Small intestine (tissue), 7 donors: ENCODE results near the gene RAD51B. TPM values are rescaled to one million over a fixed set of nuclear protein-coding genes. Genes with fewer than 3 reads are reported as not detected.

Experiments used
- DNase-seq, 2 donors: peaks; one replicate each; pipeline versions ENCODE4 v3.0.0 to v3.0.0-alpha.2; 2013
- FAIRE-seq: peaks from 2 replicates; lab custom pipeline; 2012; peaks lifted over from hg19 to GRCh38; lab: Jason Lieb, UNC
- H3K27ac ChIP-seq, 3 donors: one replicate each; pipeline ENCODE4 v1.5.1; 2013; ENCODE audit warnings: low read length in 2 of 3, mild to moderate bottlenecking in 2 of 3, control low read depth in 1 of 3, inconsistent platforms in 1 of 3, low read depth in 1 of 3, moderate library complexity in 1 of 3
- H3K27me3 ChIP-seq, 3 donors: one replicate each; pipeline ENCODE4 v1.6.1; 2013; ENCODE audit warnings: low read length in 3 of 3, inconsistent platforms in 1 of 3; ENCODE audit not compliant: control insufficient read depth in 3 of 3, insufficient read depth in 3 of 3
- H3K36me3 ChIP-seq, 3 donors: one replicate each; pipeline ENCODE4 v1.6.1; 2013; ENCODE audit warnings: low read length in 3 of 3, inconsistent platforms in 1 of 3, low read depth in 1 of 3, mild to moderate bottlenecking in 1 of 3, moderate library complexity in 1 of 3; ENCODE audit not compliant: control insufficient read depth in 3 of 3, insufficient read depth in 2 of 3
- H3K4me1 ChIP-seq, 3 donors: one replicate each; pipeline ENCODE4 v1.6.1; 2013; ENCODE audit warnings: low read length in 2 of 3, inconsistent platforms in 1 of 3, low read depth in 1 of 3, mild to moderate bottlenecking in 1 of 3, moderate library complexity in 1 of 3; ENCODE audit not compliant: control insufficient read depth in 3 of 3, insufficient read depth in 2 of 3
- H3K4me3 ChIP-seq, 3 donors: one replicate each; pipeline ENCODE4 v1.5.1; 2013; ENCODE audit warnings: low read length in 3 of 3, control low read depth in 1 of 3, inconsistent platforms in 1 of 3, low read depth in 1 of 3, mild to moderate bottlenecking in 1 of 3, moderate library complexity in 1 of 3
- H3K9me3 ChIP-seq, 2 donors: one replicate each; pipeline ENCODE4 v1.6.1; 2013; ENCODE audit warnings: low read depth in 1 of 2, low read length in 1 of 2; ENCODE audit not compliant: control insufficient read depth in 2 of 2, insufficient read depth in 1 of 2
- WGBS, 3 donors: extraction: QIAGEN DNeasy Blood & Tissue Kit; methylation state at CpG; one replicate each; pipeline ENCODE4 v1.1.7; 2013; 5-methylcytosine and 5-hydroxymethylcytosine counted together
- polyA plus RNA-seq, 4 donors: library from polyadenylated mRNA; stranded (reverse) in 3 of 4; unstranded in 1 of 4; fragments of 200-250 nt in 3 of 4; fragments of 120-200 nt in 1 of 4; gene quantifications; one replicate each; pipeline versions ENCODE4 v1.2.1 to v1.2.3, GENCODE V29; 2013
- donor health status: healthy with polysubstance abuse.
- donor health status: control.
- donor health status: control.
- donor health status: Bipolar disorder and iron deficiency.
- donor health status: healthy.

The RAD51B gene
- polyA plus RNA-seq, 4 donors = 1.1 to 9.0 (median 4.1) TPM

DNA sequence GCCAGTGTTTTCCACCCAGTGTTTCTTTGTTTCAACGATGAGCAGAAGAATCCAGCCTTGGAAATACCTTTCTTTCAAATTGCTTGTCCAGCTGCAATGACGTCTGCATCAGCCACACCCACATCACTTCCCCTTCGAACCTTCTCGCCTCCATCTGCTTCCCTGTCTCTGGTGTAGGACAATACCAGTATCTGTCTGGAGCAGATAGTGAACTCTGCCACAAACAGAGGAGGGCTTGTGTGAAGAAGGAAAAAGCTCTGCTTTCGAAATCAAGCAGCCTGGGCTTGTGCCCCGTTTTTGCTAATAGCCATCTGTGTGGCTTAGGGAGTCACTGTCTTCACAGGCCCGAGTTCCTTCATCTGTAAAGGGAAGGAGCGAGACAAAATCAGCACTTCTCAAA, 557.9 kb downstream of the RAD51B start:
- Histone ChIP-seq H3K27ac (peak overlapping the region in 2 of 3 donors; percentile 62 to 89), H3K4me3 (no peak overlapping the region), H3K36me3 (no peaks in the 10 kb centered on the region), H3K9me3 (no peaks in the 10 kb centered on the region), H3K4me1 (peaks cover 0 to 13% (median 12%) of the 10 kb centered on the region in 3 donors), H3K27me3 (no peaks in the 10 kb centered on the region)
- FAIRE-seq (no peak), DNase-seq (peak; percentile 59 to 72)
- 24 to 29% (median 27%) methylated on average over 8 of the region's 8 CpGs for WGBS, 3 donors

DNA sequence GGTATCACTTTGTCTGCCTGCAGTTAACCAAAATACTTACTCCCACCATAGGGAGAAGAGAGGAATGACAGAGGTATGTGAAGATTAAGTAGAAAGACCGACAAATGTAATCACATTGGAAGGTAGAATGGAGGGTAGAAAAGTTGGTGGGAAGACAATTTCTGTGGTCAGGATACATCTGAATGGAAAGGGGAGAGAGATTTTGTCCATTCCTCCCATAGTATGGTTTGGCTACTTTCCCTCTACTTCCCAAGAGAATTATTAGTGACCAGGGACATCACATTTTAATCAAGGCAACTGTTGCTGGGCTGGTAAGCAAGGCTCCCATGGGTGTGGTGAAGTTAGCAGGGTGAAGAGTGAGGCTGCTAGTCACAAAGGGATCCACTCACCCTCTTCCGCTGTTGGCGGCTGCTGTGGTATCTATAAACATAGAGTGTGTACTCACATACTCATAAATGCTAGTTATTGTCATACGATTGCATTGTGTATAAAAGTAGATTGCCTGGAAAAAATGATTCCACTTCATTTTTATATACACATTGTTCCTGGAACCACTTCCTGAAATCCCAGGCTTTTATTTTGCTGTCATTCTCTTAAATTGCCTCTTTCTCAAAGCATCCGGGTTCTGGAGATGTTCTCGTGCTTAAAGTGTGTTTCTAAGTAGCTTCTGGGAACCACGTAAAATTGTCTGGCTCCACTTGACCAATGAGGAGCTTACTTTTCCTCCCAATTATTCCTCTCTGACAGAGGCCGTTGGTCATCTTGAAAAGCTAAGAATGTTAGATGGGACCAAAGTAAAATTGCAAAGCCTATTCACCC, 560.1 kb downstream of the RAD51B start:
- no peaks in the 10 kb centered on the region for H3K36me3 ChIP-seq
- H3K9me3 ChIP-seq = no peaks in the 10 kb centered on the region
- WGBS, 3 donors = 64 to 90% (median 83%) methylated on average over 8 of the region's 8 CpGs
- no peaks in the 10 kb centered on the region for H3K27me3 ChIP-seq
- peak overlapping the region in 2 of 3 donors; percentile 29 to 59 for H3K27ac ChIP-seq
- H3K4me1 ChIP-seq = peaks cover 0 to 19% (median 12%) of the 10 kb centered on the region in 3 donors
- FAIRE-seq (no peak), DNase-seq (no peak)
- H3K4me3 ChIP-seq = no peak overlapping the region

DNA sequence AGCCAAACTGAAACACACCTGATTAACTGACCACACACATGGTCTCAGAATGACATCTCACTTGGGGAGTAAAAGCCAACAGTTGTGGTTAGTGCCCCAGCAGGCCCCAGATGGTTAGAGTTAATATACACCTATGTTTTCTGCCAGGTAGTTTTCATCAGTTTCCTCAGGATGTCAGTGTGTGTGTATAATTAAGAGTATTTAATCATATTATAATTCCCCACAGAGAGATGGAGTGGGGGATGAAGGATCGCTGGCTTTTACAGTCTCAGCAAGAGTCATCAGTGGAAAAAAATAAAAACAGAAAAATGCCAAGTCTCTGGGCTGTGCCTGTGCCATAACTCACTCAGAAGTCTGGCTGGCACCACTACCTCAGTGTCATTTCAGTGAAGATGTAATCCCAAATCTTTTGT, 560.8 kb downstream of the RAD51B start:
- no peaks in the 10 kb centered on the region for H3K27me3 ChIP-seq
- 75 to 89% (median 84%) methylated on average over 1 of the region's 1 CpG for WGBS, 3 donors
- H3K4me3 ChIP-seq = no peak overlapping the region
- H3K36me3 ChIP-seq = no peaks in the 10 kb centered on the region
- no peak for FAIRE-seq
- no peak for DNase-seq
- peak overlapping the region in 1 of 3 donors; percentile 41 for H3K27ac ChIP-seq
- no peaks in the 10 kb centered on the region for H3K9me3 ChIP-seq
- H3K4me1 ChIP-seq = peaks cover 0 to 23% (median 12%) of the 10 kb centered on the region in 3 donors

DNA sequence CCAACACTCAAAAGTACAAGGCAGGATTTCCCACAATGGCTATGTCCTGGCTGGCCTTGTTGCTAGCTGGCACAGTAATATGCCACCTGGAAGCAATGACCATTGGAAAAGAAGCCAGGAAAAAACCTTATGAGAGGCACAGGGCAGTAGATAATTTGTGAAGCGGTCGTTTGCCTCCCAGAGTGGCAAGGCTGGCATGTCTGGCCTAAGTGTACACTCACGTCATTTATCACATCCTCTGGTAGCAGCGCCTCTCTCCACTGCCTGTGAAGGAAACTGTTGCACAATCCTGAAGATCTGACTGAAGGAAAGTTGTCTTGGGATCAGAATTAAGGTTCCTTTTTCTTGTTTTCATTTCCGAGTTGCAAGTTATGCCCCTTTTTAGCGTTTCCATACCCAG, 564.8 kb downstream of the RAD51B start:
- FAIRE-seq = no peak
- WGBS, 3 donors = 59 to 78% (median 74%) methylated on average over 6 of the region's 6 CpGs
- DNase-seq = no peak
- H3K27ac ChIP-seq = peak overlapping the region in 2 of 3 donors; percentile 42 to 83
- no peaks in the 10 kb centered on the region for H3K27me3 ChIP-seq
- H3K4me1 ChIP-seq = peaks cover 0 to 12% (median 1%) of the 10 kb centered on the region in 3 donors
- no peak overlapping the region for H3K4me3 ChIP-seq
- H3K36me3 ChIP-seq = no peaks in the 10 kb centered on the region
- no peaks in the 10 kb centered on the region for H3K9me3 ChIP-seq

DNA sequence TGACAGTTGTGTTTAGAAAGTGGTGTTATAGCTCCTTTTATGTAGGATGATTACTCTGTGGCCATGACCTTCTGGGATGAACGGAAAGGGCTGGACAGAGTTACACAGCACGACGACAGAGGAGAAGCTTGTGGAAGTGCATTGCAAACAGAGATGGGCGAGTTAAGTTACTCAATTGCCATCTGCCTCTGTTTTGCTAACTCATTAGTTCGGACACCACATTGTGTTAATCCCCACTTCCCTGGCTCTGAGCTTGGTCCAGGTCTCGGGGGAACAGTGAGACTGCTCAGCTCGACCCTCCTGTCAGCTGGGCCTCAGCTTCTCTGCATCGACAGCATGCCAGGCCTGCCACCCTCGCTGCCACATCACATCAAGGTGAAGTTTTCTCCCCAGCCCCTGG, 565.3 kb downstream of the RAD51B start:
- no peaks in the 10 kb centered on the region for H3K9me3 ChIP-seq
- no peaks in the 10 kb centered on the region for H3K27me3 ChIP-seq
- H3K36me3 ChIP-seq = no peaks in the 10 kb centered on the region
- FAIRE-seq (no peak), DNase-seq (no peak)
- WGBS, 3 donors = 76 to 91% (median 88%) methylated on average over 9 of the region's 9 CpGs
- peak overlapping the region in 2 of 3 donors; percentile 2 to 63 for H3K27ac ChIP-seq
- H3K4me3 ChIP-seq = no peak overlapping the region
- H3K4me1 ChIP-seq = peaks cover 0 to 10% (median 0%) of the 10 kb centered on the region in 3 donors

DNA sequence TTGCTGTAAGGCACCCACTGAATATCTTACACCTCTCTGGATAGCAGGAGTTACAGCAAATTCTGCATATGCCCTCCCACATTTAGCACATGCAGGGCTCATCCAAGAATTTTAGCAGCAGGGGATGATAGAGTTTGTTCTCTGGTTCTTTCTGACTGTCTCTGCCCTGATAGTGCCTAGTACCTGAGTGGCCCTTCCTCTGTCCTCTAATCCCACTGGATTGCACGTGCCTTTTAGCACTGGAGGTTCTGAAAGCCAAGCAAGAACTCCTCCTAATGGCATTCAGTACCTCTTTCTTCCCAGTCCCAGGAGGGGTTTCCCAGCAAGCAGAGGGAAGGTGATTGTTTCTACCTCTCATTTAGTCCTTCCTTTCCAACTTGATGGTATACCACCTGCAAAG, 566.9 kb downstream of the RAD51B start:
- 56 to 74% (median 67%) methylated on average over 1 of the region's 1 CpG for WGBS, 3 donors
- H3K36me3 ChIP-seq = no peaks in the 10 kb centered on the region
- FAIRE-seq (no peak), DNase-seq (no peak)
- no peak overlapping the region for H3K4me3 ChIP-seq
- no peaks in the 10 kb centered on the region for H3K9me3 ChIP-seq
- H3K4me1 ChIP-seq = peaks cover 0 to 13% (median 3%) of the 10 kb centered on the region in 3 donors
- H3K27me3 ChIP-seq = no peaks in the 10 kb centered on the region
- H3K27ac ChIP-seq = no peak overlapping the region

DNA sequence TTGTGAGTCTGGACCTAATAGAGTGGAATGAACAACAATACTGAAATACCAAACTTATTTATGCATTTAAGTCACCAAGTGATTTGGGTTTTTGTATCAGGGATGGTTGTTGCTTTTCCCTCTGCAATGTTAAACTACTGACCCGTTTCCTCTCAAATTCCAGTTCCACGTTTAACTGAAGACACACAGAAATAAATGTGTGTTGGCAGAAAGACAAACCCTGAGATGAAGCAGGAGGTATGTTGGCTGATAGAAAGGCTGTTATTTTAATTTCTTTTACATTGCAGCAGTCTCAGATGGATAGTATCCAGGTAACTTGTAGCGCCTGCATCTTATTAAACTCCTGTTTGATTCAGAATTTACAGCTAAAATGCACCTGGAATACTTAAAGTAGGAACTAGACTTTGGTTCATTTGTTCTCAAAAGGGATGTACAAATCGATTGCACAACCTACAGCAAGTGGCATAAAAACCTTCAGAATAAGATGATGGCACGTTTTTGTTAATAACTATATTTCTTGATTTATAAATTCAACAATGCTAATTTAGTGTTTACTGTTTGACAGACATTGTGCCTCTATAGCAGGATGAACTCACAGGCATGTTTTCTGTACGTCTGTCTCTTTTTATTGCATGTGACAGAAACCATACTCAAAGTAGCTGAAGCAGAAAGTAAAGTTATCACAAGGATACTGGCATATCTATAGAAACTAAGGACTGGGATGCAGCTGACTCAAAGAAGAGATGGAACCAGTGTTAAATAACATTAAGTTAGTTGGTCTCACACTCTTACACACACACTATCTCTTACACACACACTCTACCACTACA, 567.6 kb downstream of the RAD51B start:
- no peak overlapping the region for H3K27ac ChIP-seq

DNA sequence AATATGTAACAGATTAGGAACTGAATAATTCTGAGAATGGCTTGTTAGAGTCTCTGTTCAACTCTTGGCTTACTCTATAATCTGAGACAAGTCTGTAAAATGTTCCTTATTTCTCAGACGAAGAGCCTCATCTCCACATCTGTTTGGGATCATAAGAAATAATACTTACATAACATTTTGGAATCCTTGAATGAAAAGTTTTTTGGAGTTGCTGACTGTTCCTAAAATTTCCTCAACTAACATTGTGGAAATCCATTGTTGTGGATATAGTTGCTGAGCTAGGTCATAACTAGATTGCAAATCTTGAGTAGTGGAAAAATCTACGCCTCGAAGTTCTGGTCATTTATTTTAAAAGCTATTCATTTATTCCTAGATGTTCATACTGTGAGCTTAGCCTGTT, 570.4 kb downstream of the RAD51B start:
- DNase-seq (no peak), FAIRE-seq (no peak)
- peak overlapping the region in 1 of 3 donors; percentile 59 for H3K27ac ChIP-seq
- H3K9me3 ChIP-seq = no peaks in the 10 kb centered on the region
- H3K4me1 ChIP-seq = peaks cover 0 to 35% (median 11%) of the 10 kb centered on the region in 3 donors
- no peaks in the 10 kb centered on the region for H3K36me3 ChIP-seq
- H3K27me3 ChIP-seq = no peaks in the 10 kb centered on the region
- 78 to 96% (median 92%) methylated on average over 3 of the region's 3 CpGs for WGBS, 3 donors
- no peak overlapping the region for H3K4me3 ChIP-seq

More for the DNA sequence above, 567.6 kb downstream of the RAD51B start:
- DNase-seq = no peak
- no peak for FAIRE-seq
- H3K27me3 ChIP-seq = no peaks in the 10 kb centered on the region
- H3K9me3 ChIP-seq = no peaks in the 10 kb centered on the region
- no peaks in the 10 kb centered on the region for H3K36me3 ChIP-seq
- H3K4me1 ChIP-seq = peaks cover 0 to 17% (median 8%) of the 10 kb centered on the region in 3 donors
- 31 to 53% (median 45%) methylated on average over 6 of the region's 6 CpGs for WGBS, 3 donors
- no peak overlapping the region for H3K4me3 ChIP-seq
